Esophagus squamous epithelium (tissue), 5 donors: ENCODE results near the gene HEPACAM. TPM values are rescaled to one million over a fixed set of nuclear protein-coding genes. Genes with fewer than 3 reads are reported as not detected.

Experiments
- DNase-seq: peaks from one replicate; lab custom pipeline; 2025; lab: John Stamatoyannopoulos, UW
- H3K27ac ChIP-seq, 4 donors: fragments of 200-600 bp; sonication (generic); one replicate each; pipeline ENCODE4 v1.5.1; 2016 to 2019; ENCODE audit warnings: mild to moderate bottlenecking in 1 of 4
- H3K27me3 ChIP-seq, 4 donors: fragments of 200-600 bp; sonication (generic); 1 replicate in 3 of 4; 2 replicates in 1 of 4; pipeline versions ENCODE4 v1.5.1 to v1.6.0; 2017 to 2021; ENCODE audit warnings: antibody characterized with exemption in 1 of 4
- H3K36me3 ChIP-seq, 3 donors: fragments of 200-600 bp; sonication (generic); one replicate each; pipeline ENCODE4 v1.5.1; 2016 to 2019
- H3K4me1 ChIP-seq, 3 donors: fragments of 200-600 bp; sonication (generic); one replicate each; pipeline ENCODE4 v1.5.1; 2017 to 2019
- H3K4me3 ChIP-seq, 4 donors: fragments of 200-600 bp; sonication (generic); 1 replicate in 3 of 4; 2 replicates in 1 of 4; pipeline ENCODE4 v1.5.1; 2016 to 2019; ENCODE audit warnings: mild to moderate bottlenecking in 2 of 4, moderate library complexity in 1 of 4
- H3K9me3 ChIP-seq, 3 donors: fragments of 200-600 bp; sonication (generic); one replicate each; pipeline ENCODE4 v1.5.1; 2016 to 2019
- CTCF ChIP-seq, 6 experiments: fragments of 450-650 bp in 4 of 6; fragments of 200-600 bp in 2 of 6; sonication (generic) in 2 of 6; IDR thresholded peaks; one replicate each; pipeline ENCODE4 v1.5.1; 2016 to 2019; ENCODE audit warnings: antibody characterized with exemption in 6 of 6, mild to moderate bottlenecking in 4 of 6, moderate library complexity in 4 of 6
- POLR2A ChIP-seq, 4 donors: fragments of 450-650 bp; IDR thresholded peaks; one replicate each; pipeline ENCODE4 v1.6.1; 2017; ENCODE audit warnings: antibody characterized with exemption in 4 of 4, mild to moderate bottlenecking in 4 of 4, moderate library complexity in 3 of 4
- WGBS, 2 donors: methylation state at CpG; one replicate each; pipeline ENCODE4 v1.1.5; 2018; 5-methylcytosine and 5-hydroxymethylcytosine counted together
- intact Hi-C: fragments of 100-400 bp; cut with DNase I; formaldehyde crosslinking; loops from one replicate; pipeline ENCODE4 v1.15.0; 2022
- total RNA-seq, 4 donors: library from RNA; depleted of rRNA; stranded (reverse); fragments of >200 nt; gene quantifications; one replicate each; pipeline ENCODE4 v1.1.0, GENCODE V29; 2016
- donor health status: DM: yes; HTN: yes; CAD: no.

Gene HEPACAM
- total RNA-seq, 4 donors from 2014 or later = not detected

GRCh38 chr11:124896821-124897391, 38.9 kb downstream of the HEPACAM start:
- Histone ChIP-seq H3K27me3 (peaks cover 0 to 27% (median 0%) of the 10 kb centered on the region in 4 donors), H3K36me3 (no peaks in the 10 kb centered on the region), H3K4me1 (peaks cover 0 to 58% (median 7%) of the 10 kb centered on the region in 3 donors), H3K4me3 (peak overlapping the region; percentile 14 to 57 (median 34)), H3K9me3 (no peaks in the 10 kb centered on the region), H3K27ac (peak overlapping the region; percentile 46 to 87 (median 72))
- no peak for TF ChIP-seq POLR2A (IDR thresholded peaks at IDR 0.05)
- no peak for TF ChIP-seq CTCF (IDR thresholded peaks at IDR 0.05)
- WGBS, 2 donors = 76 to 93% methylated on average over 2 to 4 of the region's 9 CpGs
- no peak for DNase-seq
- intact Hi-C loops = no loop called here

GRCh38 chr11:124896071-124896750, 39.6 kb downstream of the HEPACAM start:
- 66 to 83% methylated on average over 3 to 10 of the region's 16 CpGs for WGBS, 2 donors
- no peak for TF ChIP-seq CTCF (IDR thresholded peaks at IDR 0.05)
- no peak for TF ChIP-seq POLR2A (IDR thresholded peaks at IDR 0.05)
- DNase-seq = no peak
- Histone ChIP-seq H3K27ac (peak overlapping the region; percentile 46 to 87 (median 72)), H3K27me3 (peaks cover 0 to 23% (median 0%) of the 10 kb centered on the region in 4 donors), H3K36me3 (no peaks in the 10 kb centered on the region), H3K4me1 (peaks cover 0 to 65% (median 11%) of the 10 kb centered on the region in 3 donors), H3K9me3 (no peaks in the 10 kb centered on the region), H3K4me3 (peak overlapping the region in 3 of 4 donors; percentile 30 to 57 (median 37))
- intact Hi-C loops = no loop called here

DNA sequence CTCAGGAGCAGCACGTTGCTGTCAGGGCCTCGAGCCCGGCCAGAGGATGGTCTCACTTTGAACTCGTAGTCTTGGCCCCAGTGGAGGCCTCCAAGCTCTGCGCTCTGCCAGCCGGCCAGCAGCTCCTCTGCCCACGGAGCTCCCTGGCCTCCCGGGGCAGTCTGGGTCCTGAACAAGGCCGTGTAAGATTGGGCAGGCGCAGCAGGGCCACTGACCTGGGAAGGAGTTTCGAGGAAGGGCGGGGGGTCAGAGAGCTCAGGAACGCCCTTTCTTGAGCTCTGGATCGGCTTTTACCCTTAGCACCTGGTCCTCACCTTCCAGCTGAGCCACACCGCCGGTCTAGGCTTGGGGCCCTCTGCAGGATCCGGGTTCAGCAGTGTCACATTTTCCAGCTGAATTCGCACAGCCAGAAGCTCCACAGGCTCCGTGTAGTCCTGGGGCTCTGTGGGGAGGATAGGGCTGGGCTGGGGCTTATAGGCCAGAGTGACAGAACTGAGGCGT, 40.3 kb downstream of the HEPACAM start:
- Histone ChIP-seq H3K36me3 (no peaks in the 10 kb centered on the region), H3K27me3 (peaks cover 0 to 17% (median 0%) of the 10 kb centered on the region in 4 donors), H3K4me1 (peaks cover 0 to 69% (median 13%) of the 10 kb centered on the region in 3 donors), H3K27ac (peak overlapping the region in 3 of 4 donors; percentile 67 to 87 (median 77)), H3K9me3 (no peaks in the 10 kb centered on the region), H3K4me3 (peak overlapping the region in 3 of 4 donors; percentile 30 to 57 (median 37))
- DNase-seq = no peak
- 60 to 80% methylated on average over 1 of the region's 20 CpGs for WGBS, 2 donors
- intact Hi-C loops = no loop called here
- TF ChIP-seq CTCF (IDR thresholded peaks at IDR 0.05) (no peak), POLR2A (IDR thresholded peaks at IDR 0.05) (no peak)

GRCh38 chr11:124894606-124895430, 41.0 kb downstream of the HEPACAM start:
- 72% methylated on average over 4 of the region's 4 CpGs for WGBS, 2 donors
- Histone ChIP-seq H3K36me3 (no peaks in the 10 kb centered on the region), H3K27me3 (peaks cover 0 to 10% (median 0%) of the 10 kb centered on the region in 4 donors), H3K4me3 (peak overlapping the region in 1 of 4 donors; percentile 57), H3K9me3 (no peaks in the 10 kb centered on the region), H3K27ac (peak overlapping the region in 3 of 4 donors; percentile 67 to 87 (median 77)), H3K4me1 (peaks cover 0 to 69% (median 13%) of the 10 kb centered on the region in 3 donors)
- DNase-seq = no peak
- intact Hi-C loops = no loop called here
- TF ChIP-seq CTCF (IDR thresholded peaks at IDR 0.05) (no peak), POLR2A (IDR thresholded peaks at IDR 0.05) (no peak)
